Measurements from ENCODE around the gene ZSWIM6. TPM values are rescaled to one million over a fixed set of nuclear protein-coding genes. Genes with fewer than 3 reads are reported as not detected.
A peak's percentile ranks its signal among the peaks of the same experiment; 100 is the strongest.

ZSWIM6 gene
- total and polyA plus RNA-seq, 4 donors: 14.5 to 32.2 (median 30.3) TPM

GRCh38 chr5:61318376-61318775, 13.7 kb upstream of the ZSWIM6 start:
- H3K9me3 ChIP-seq (ENCODE audit: control insufficient read depth, insufficient read depth, low read length): no peaks in the 10 kb centered on the region
- peaks cover 13% of the 10 kb centered on the region for H3K4me1 ChIP-seq (ENCODE audit: control insufficient read depth, insufficient read depth, low read length)
- H3K4me3 ChIP-seq (ENCODE audit: low read depth, low read length): no peak overlapping the region
- whole genome bisulfite sequencing (ENCODE audit: insufficient coverage): 100% methylated on average over 2 of the region's 3 CpGs
- no peaks in the 10 kb centered on the region for H3K36me3 ChIP-seq (ENCODE audit: control insufficient read depth, insufficient read depth, low read length)
- H3K27me3 ChIP-seq (ENCODE audit: control insufficient read depth, insufficient read depth, low read length): no peaks in the 10 kb centered on the region
- H3K27ac ChIP-seq (ENCODE audit: low read depth, low read length): no peak overlapping the region
- no peak for DNase-seq (ENCODE audit: low read depth in 4 of 6, low spot score in 6 of 6)

GRCh38 chr5:61319388-61320146, 12.5 kb upstream of the ZSWIM6 start:
- H3K4me1 ChIP-seq (ENCODE audit: control insufficient read depth, insufficient read depth, low read length): peaks cover 13% of the 10 kb centered on the region
- no peaks in the 10 kb centered on the region for H3K27me3 ChIP-seq (ENCODE audit: control insufficient read depth, insufficient read depth, low read length)
- H3K4me3 ChIP-seq (ENCODE audit: low read depth, low read length): no peak overlapping the region
- no peaks in the 10 kb centered on the region for H3K36me3 ChIP-seq (ENCODE audit: control insufficient read depth, insufficient read depth, low read length)
- DNase-seq (ENCODE audit: low read depth in 4 of 6, low spot score in 6 of 6): peak in 3 of 6 donors; percentile 62 to 97 (median 83)
- H3K9me3 ChIP-seq (ENCODE audit: control insufficient read depth, insufficient read depth, low read length): no peaks in the 10 kb centered on the region
- H3K27ac ChIP-seq (ENCODE audit: low read depth, low read length): peak overlapping the region; percentile 47
- 0% methylated on average over 1 of the region's 9 CpGs for WGBS (ENCODE audit: insufficient coverage)

- WGBS (ENCODE audit: insufficient coverage): 83% methylated on average over 1 of the region's 3 CpGs
- Histone ChIP-seq H3K27ac (ENCODE audit: low read depth, low read length) (no peak overlapping the region), H3K4me3 (ENCODE audit: low read depth, low read length) (no peak overlapping the region), H3K36me3 (ENCODE audit: control insufficient read depth, insufficient read depth, low read length) (no peaks in the 10 kb centered on the region), H3K9me3 (ENCODE audit: control insufficient read depth, insufficient read depth, low read length) (no peaks in the 10 kb centered on the region), H3K4me1 (ENCODE audit: control insufficient read depth, insufficient read depth, low read length) (peaks cover 13% of the 10 kb centered on the region), H3K27me3 (ENCODE audit: control insufficient read depth, insufficient read depth, low read length) (no peaks in the 10 kb centered on the region)
- no peak for DNase-seq (ENCODE audit: low read depth in 4 of 6, low spot score in 6 of 6)
Measured at GRCh38 chr5:61320860-61321259, 11.2 kb upstream of the ZSWIM6 start.

GRCh38 chr5:61321669-61322068, 10.4 kb upstream of the ZSWIM6 start:
- no peak for DNase-seq (ENCODE audit: low read depth in 4 of 6, low spot score in 6 of 6)
- Histone ChIP-seq H3K9me3 (ENCODE audit: control insufficient read depth, insufficient read depth, low read length) (no peaks in the 10 kb centered on the region), H3K4me1 (ENCODE audit: control insufficient read depth, insufficient read depth, low read length) (peaks cover 13% of the 10 kb centered on the region), H3K4me3 (ENCODE audit: low read depth, low read length) (no peak overlapping the region), H3K27ac (ENCODE audit: low read depth, low read length) (no peak overlapping the region), H3K27me3 (ENCODE audit: control insufficient read depth, insufficient read depth, low read length) (no peaks in the 10 kb centered on the region), H3K36me3 (ENCODE audit: control insufficient read depth, insufficient read depth, low read length) (no peaks in the 10 kb centered on the region)
- WGBS (ENCODE audit: insufficient coverage): 100% methylated on average over 1 of the region's 2 CpGs

GRCh38 chr5:61322738-61323725, 9.0 kb upstream of the ZSWIM6 start:
- Histone ChIP-seq H3K27me3 (ENCODE audit: control insufficient read depth, insufficient read depth, low read length) (no peaks in the 10 kb centered on the region), H3K27ac (ENCODE audit: low read depth, low read length) (no peak overlapping the region), H3K36me3 (ENCODE audit: control insufficient read depth, insufficient read depth, low read length) (no peaks in the 10 kb centered on the region), H3K4me1 (ENCODE audit: control insufficient read depth, insufficient read depth, low read length) (peaks cover 13% of the 10 kb centered on the region), H3K9me3 (ENCODE audit: control insufficient read depth, insufficient read depth, low read length) (no peaks in the 10 kb centered on the region), H3K4me3 (ENCODE audit: low read depth, low read length) (no peak overlapping the region)
- no peak for DNase-seq (ENCODE audit: low read depth in 4 of 6, low spot score in 6 of 6)
- WGBS (ENCODE audit: insufficient coverage): 86% methylated on average over 4 of the region's 4 CpGs

GRCh38 chr5:61327760-61328753, 4.0 kb upstream of the ZSWIM6 start:
- H3K27me3 ChIP-seq (ENCODE audit: control insufficient read depth, insufficient read depth, low read length): no peaks in the 10 kb centered on the region
- no peaks in the 10 kb centered on the region for H3K36me3 ChIP-seq (ENCODE audit: control insufficient read depth, insufficient read depth, low read length)
- 86% methylated on average over 3 of the region's 6 CpGs for WGBS (ENCODE audit: insufficient coverage)
- no peaks in the 10 kb centered on the region for H3K9me3 ChIP-seq (ENCODE audit: control insufficient read depth, insufficient read depth, low read length)
- no peak overlapping the region for H3K4me3 ChIP-seq (ENCODE audit: low read depth, low read length)
- H3K4me1 ChIP-seq (ENCODE audit: control insufficient read depth, insufficient read depth, low read length): peaks cover 11% of the 10 kb centered on the region
- H3K27ac ChIP-seq (ENCODE audit: low read depth, low read length): no peak overlapping the region
- no peak for DNase-seq (ENCODE audit: low read depth in 4 of 6, low spot score in 6 of 6)

GRCh38 chr5:61328791-61329549, 3.1 kb upstream of the ZSWIM6 start:
- DNase-seq (ENCODE audit: low read depth in 4 of 6, low spot score in 6 of 6): no peak
- no peaks in the 10 kb centered on the region for H3K27me3 ChIP-seq (ENCODE audit: control insufficient read depth, insufficient read depth, low read length)
- no peak overlapping the region for H3K27ac ChIP-seq (ENCODE audit: low read depth, low read length)
- WGBS (ENCODE audit: insufficient coverage): 52% methylated on average over 7 of the region's 7 CpGs
- peaks cover 11% of the 10 kb centered on the region for H3K4me1 ChIP-seq (ENCODE audit: control insufficient read depth, insufficient read depth, low read length)
- H3K4me3 ChIP-seq (ENCODE audit: low read depth, low read length): peak overlapping the region; percentile 92
- H3K36me3 ChIP-seq (ENCODE audit: control insufficient read depth, insufficient read depth, low read length): no peaks in the 10 kb centered on the region
- no peaks in the 10 kb centered on the region for H3K9me3 ChIP-seq (ENCODE audit: control insufficient read depth, insufficient read depth, low read length)

- 46% methylated on average over 8 of the region's 10 CpGs for WGBS (ENCODE audit: insufficient coverage)
- Histone ChIP-seq H3K36me3 (ENCODE audit: control insufficient read depth, insufficient read depth, low read length) (no peaks in the 10 kb centered on the region), H3K9me3 (ENCODE audit: control insufficient read depth, insufficient read depth, low read length) (no peaks in the 10 kb centered on the region), H3K27me3 (ENCODE audit: control insufficient read depth, insufficient read depth, low read length) (no peaks in the 10 kb centered on the region), H3K27ac (ENCODE audit: low read depth, low read length) (peak overlapping the region; percentile 98), H3K4me1 (ENCODE audit: control insufficient read depth, insufficient read depth, low read length) (peaks cover 11% of the 10 kb centered on the region), H3K4me3 (ENCODE audit: low read depth, low read length) (peak overlapping the region; percentile 92)
- no peak for DNase-seq (ENCODE audit: low read depth in 4 of 6, low spot score in 6 of 6)
Measured at GRCh38 chr5:61329550-61330128, 2.4 kb upstream of the ZSWIM6 start.
